ENCODE measurements around the gene RFTN1.

DNA sequence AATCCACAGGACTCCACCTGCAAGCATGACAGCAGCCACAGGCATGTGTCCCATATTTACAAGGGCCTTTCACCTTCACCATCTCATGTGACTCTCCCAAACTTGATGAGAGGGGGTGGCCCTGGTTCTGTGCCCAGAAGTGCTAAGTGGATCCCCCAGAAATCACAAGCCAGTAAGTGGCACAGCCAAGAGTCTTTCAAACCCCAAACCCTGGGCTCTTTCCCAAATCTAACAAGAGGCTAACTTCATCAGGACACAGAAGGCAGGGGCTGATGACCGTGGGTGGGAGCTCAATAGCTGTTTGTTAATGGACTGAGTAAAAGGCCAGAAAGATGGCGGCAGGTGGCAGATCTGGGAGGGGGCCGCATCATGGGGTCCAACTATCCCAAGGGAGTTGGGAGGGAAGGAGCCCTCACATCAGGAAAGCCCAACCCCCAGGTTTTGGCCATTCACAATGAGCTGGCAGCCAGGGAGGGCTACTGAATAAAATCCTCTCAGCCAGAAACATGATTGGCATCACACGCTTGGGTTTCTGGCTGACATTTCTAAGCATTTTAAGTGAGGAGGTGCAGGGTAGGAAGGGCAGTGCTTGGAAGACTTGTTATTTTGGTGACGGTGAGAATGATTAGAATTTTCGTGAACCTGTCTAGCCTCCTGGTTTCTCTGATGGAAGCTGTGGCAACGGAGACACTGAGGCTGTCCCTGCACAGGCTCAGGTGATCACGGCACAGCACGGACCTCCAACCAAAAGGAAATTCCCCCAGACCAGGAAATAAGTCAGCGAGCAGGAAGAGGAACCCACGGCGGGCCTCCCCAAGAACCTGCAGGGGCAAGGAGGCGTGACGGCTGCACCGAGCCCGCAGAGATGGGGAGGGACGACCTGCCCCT is 139.2 kb downstream of the RFTN1 start:
- TF ChIP-seq, protein P1, sequence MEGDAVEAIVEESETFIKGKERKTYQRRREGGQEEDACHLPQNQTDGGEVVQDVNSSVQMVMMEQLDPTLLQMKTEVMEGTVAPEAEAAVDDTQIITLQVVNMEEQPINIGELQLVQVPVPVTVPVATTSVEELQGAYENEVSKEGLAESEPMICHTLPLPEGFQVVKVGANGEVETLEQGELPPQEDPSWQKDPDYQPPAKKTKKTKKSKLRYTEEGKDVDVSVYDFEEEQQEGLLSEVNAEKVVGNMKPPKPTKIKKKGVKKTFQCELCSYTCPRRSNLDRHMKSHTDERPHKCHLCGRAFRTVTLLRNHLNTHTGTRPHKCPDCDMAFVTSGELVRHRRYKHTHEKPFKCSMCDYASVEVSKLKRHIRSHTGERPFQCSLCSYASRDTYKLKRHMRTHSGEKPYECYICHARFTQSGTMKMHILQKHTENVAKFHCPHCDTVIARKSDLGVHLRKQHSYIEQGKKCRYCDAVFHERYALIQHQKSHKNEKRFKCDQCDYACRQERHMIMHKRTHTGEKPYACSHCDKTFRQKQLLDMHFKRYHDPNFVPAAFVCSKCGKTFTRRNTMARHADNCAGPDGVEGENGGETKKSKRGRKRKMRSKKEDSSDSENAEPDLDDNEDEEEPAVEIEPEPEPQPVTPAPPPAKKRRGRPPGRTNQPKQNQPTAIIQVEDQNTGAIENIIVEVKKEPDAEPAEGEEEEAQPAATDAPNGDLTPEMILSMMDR (IDR thresholded peaks at IDR 0.05; ENCODE audit: low read depth, low read length, poor library complexity, severe bottlenecking) = no peak
- TF ChIP-seq EZH2phosphoT487 (IDR thresholded peaks at IDR 0.05; ENCODE audit: borderline replicate concordance, low read length) = no peak

Data from DOHH2 (cell line).